Hematopoietic multipotent progenitor cell treated with erythropoietin and hydrocortisone succinate and interleukin-3 and kit ligand, for 6 days (in vitro differentiated cells): Measurements from ENCODE around the gene DNAAF8.
A peak's percentile ranks its signal among the peaks of the same experiment; 100 is the strongest.

ENCODE experiments used
- DNase-seq: peaks from one replicate; pipeline ENCODE4 v3.0.0-alpha.2; 2015

The DNAAF8 gene

DNA sequence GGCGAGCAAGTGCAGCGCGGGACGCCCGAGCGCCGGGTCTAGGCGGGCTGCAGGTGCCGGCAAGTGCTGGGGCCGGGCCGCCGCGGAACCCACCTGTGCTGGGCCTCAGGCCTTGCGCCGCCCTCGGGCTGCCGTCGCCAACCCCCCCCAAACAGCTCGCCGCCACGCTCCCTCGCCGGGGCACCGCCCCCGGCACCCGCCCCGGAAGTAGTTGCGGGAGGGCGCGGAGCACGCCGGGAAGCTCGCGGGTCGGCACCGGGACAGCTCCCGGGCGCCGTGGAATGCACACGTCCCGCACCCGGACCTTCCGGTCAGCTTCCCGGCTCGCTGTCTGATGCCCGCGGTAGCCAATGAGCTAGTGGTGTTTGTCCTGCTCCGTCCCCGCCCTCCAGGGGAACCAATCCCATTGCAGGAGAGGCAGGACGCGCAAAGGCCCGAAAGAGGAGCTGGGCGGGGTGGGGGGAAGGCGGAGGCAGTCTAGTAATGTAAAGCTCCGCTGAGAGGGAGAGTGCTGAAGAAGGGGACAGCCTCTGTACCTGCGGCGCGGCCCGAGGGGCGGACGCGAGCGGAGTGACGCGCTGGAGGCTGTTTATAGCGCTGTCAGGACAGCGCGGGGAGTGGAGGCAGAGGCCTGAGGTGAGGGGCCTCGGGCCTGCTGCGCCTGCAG is at the start of gene DNAAF8, which contains the start of gene ANKS3:
DNAAF8 (plus strand) TSS at position 475 of the 667 bp plus-strand sequence. CDS start 1,978 bp downstream, outside the sequence.
ANKS3 (minus strand) TSS at position 209 of the 667 bp plus-strand sequence. CDS start 4,122 bp downstream, outside the sequence.
- DNase-seq, result peak; percentile 98

DNA sequence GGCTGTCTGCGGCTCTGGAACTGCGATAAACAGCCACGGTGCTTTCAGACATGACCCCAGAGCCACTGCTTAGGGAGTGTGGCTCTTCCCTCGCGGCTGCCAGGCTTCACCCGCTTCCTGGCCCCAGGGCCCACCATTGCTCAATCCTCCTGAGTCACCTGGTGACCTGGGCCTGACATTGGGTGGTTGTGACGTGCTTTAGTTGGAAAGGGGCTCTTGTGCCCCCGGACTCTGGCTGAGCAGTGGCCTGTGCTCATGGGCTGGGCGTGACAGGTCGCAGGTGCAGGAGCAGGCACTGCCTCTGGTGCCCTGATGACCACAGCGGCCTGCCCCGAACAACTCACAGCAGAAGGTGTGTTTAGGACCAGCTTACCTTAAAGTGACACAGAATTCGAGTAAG is 49.6 kb upstream of the DNAAF8 start:
- DNase-seq, result no peak

DNA sequence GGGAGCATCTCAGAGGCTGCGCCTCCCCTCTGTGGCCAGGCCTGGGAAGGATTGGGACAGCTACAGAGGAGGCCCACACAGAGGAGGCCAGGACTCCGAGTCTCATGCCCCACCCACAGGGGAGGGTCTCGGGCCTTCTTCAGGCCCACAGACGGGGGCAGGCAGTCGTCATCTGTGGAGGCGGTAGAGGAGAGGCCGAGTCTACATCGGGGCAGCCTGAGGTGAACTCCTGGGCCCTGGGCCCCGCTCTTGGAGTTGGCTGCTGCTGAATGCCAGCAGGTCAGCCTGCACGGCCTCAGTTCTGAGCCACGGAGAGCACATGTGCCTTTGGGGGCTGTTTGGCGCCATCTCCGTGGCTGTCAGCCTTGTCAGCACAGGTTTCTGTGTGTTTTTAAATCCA is 49.0 kb upstream of the DNAAF8 start:
- DNase-seq, result no peak

DNA sequence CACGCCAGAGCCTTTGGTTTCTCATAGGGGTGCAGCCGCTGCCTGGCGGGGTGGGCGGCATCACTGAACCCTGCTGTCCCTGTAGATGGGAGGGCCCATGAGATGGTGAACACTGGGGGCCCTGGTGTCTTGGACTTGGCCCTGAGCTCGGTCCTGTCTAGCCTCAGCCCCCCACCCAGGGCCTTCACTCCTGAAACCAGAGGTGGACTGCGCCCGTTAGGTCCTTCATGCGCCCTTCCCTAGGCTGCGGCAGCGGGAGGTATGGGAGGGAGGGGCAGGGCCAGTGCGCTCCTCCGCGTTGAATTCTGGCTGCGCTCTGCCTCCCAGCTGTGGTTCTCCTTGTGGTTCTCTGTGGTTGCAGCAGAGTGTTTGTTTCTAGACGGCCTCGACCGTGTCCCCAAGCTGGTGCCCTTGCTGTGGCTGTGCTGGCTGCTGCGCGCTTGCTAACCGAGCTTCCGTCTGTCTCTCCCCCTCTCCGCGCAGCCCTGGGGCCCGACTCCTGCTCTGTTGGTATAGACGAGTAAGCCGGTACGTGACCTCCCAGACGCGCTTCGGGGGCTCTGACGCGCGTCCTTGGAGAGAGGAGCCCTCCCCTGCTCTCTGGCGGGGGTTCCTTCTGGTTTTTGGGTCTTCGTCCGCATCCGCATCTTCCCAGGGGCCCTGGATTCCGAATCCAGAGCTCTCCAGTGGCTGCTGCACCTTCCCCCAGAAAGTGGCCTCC is 48.4 kb upstream of the DNAAF8 start:
- no peak for DNase-seq

DNA sequence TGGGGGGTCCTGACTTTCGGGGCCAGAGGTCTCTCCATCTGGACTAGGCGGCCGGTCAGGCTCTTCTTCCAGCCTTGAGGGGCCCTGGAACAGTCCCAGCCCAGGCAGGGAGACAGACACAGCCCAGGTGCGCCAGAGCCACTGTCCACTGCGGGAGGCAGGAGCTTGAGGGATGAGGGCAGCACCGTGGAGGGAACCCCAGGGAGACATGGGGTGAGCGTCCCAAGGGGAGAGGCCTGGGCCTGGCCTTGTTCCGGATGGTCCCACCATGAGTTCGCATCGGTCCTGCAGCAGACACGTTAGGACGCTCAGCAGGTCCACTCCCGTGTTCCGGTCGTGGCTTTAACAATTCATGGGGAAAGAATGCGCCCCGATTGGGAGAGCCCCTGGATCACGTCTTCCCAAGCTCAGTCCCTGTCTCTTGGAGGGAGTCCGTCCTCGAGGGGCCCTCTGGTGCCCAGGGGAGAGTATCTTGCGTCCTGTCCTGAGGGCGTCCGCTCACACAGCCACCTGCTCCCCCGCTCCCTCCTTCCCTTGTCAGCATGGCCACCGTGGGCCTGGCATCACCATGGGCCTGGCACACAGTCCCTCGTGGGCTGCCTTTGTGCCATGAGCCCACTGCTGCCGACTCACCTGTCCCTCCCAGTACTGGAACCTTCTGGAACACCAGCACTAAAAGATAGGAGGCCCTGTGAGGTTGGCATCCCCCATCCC is 47.7 kb upstream of the DNAAF8 start:
- no peak for DNase-seq

DNA sequence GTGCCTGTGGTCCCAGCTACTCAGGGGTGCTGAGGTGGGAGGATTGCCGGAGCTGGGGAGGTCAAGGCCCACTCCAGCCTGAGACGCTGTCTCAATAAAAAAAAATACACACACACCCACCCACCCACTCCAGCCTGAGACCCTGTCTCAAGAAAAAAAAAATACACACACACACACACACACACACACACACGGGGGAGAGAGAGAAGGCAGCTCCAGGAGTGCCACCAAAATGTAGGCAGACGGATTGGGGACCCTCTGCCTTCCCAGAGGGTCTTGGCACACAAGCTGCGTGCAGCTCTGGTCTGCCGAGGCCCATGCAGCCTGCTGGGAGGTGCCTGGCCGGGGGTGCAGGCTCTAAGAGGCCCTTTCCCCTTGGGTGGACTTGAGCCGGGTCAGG is 46.9 kb upstream of the DNAAF8 start:
- no peak for DNase-seq

DNA sequence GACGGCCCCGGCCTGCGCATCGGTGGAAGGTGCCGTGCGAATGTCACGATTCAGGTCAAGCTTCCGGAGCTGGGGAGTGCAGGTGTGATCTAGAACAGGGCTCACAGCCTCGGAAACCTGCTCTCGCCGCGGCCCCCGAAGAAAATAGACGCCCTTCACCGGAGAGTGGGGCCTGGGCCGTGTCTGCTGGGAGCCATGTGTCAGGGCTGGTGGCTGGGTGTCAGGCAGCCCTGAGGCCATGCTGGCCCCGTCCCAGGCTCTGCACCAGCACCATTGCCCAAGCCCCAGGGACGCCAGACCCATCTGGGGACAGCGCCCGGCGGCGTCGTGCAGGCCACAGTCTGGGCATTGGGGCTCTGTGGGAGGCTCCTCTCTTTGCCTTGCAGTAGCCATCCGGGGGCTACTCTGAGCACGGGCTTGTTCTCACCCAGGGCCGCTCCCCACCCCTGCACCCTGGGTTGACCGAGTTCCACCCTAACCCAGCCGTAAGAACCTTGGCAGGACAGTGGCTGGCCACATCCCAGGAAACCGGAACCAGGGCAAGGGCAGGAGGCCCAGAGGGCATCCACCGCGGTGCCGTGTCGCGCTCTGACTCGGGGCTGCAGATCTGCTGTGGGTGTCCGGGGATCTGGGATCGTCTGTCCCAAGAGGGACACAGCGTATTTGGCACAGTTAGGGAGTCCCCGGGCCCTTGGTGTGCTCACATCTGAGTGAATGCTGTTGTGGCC is 46.2 kb upstream of the DNAAF8 start:
- no peak for DNase-seq

DNA sequence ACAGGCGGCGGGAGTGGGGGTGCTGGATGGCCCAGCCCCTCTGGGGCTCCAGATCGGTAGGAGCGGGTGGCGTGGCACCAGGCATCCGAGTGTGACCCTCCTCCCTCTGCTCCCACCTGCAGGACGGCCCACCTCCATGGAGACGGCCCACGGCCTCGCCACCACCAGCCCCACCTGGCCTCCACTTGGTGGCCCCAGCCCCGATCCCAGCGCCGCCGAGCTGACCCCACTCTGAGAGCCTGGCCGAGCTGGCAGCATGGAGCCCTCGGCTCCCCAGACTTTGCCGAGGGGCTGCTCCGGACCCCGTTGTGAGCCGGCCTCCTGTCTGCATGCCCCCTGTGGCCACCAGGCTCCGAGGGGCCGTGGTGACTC is 45.7 kb upstream of the DNAAF8 start:
- DNase-seq, result no peak

DNA sequence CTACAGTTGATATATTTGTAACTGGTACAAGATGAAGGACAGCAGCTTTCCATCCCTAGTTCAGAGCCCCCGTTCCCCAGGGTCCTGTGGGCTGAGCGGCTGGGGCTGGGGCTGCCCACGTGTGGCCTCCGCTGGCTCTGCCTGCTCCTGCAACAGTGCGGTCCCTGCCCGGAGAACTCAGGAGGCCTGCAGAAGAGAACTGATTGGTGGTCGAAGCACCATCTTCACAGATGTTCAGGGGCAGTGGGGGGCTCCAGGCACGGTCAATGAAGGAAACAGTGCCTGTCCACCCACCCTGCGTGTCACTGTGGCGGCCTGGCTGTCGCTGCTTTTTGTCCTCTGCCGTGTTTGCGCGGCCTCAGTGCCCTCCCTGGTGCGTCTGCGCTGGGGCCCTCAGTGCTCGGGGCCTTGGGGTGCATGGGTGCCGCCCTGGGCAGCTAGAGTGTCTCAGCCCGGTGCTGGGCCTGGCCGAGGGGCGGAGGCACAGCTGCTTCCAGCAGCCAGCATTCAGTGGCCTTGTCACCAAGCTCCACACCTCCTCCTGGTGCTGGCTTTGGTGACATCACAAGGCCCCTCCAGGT is 45.2 kb upstream of the DNAAF8 start:
- DNase-seq, result no peak

DNA sequence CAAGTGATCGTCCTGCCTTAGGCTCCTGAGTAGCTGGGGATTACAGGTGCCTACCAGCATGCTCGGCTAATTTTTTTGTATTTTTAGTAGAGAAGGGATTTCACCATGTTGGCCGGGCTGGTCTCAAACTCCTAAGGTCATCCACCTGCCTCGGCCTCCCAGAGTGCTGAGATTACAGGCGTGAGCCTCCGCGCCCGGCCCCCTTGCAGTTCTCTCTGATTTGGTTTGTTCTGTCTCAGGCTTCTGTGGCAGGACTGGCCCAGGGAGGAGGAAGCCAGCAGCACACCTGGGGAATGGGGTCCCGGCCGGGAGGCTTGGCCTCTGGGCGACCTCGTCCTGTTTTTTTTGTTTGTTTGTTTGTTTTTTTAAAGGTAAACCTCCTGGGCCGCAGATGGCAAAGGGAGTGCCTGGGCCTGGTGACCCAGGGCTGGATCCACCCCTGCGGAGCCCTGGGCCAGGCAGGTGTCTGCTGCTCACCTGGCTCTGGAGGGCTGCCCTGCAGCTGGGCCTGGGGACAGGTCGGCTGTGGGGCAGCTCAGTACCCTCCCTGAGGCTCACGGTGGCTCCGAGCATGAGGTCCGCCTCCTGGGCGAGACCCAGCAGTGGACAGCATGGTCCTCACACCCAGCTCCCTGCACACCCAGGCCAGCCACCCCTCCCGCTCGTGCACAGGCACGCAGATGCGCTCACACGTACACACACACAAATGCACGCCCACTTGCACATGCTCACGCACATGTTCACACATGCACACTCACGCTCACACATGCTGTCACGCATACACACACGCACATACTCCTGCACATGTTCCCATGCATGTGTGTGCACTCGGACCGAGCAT is 44.3 kb upstream of the DNAAF8 start:
- DNase-seq, result no peak

DNA sequence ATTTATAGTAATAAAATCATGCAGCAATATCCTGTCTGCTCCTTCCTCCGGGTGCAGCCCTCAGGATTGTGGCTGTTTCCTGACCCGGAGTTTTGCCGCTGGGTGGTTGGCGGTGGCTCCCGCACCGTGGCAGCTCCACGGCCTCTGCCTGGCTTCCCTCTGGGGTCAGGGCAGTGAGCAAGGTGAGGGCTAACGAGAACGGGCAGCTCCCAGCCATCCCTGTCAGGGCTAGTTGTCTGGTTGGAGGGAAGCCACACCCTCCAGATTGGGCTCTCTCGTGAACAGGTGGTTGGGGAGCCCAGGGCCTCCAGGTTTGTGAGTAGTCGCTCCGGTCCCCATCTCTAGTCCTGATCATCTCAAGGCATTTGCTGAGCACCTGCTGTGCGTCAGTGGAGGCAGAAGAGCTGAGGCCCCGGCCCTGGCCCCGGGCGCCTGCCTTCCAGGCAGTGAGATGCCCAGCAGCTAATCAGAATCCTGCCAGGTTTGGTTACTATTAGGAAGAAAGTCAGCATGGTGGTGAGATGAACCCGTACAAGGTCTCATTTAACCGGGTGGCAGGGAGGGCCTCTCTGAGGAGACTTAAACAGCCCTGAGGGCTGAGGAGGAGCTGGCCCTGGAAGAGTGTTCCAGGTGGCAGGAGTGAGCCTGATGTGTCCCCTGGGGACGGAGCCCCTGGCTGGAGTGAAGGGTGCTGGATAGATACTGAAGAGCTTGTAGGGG is 43.2 kb upstream of the DNAAF8 start:
- no peak for DNase-seq

DNA sequence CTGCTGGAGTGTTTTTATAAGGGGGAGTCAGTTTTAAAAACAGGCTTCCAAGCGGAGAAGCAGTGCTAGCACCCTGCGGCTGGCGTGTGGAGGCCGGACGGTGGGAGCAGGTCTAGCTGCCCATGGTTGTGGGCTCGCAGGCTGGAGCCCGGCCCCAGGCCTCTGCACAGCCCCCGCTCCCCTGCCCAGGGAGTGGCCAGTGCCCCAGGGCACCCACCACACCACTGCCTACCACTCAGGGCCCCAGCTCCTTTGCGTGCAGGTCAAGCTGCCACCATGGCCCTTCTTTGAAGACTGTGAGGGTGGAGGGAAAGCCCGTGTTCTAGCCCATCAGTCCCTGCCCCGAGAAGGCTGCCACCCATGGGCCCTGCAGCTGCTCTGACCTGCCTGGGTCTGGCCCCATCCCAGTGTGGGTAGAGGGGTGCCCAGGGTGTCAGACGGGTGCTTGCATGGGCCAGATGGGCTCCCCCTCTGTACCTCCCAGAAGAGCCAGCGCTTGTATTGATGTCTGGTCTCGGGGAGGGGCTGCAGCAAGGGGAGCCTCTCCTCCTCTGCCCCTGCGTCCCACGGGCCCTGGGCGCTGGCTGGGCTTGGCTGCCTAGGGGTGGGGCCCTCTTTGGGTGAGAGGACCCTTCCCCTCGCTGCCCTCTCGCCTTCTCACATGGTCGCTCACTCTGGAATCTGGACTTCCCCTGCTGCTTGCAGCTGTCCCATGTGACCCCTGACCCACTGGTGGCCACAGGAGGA is 42.5 kb upstream of the DNAAF8 start:
- DNase-seq, result no peak

DNA sequence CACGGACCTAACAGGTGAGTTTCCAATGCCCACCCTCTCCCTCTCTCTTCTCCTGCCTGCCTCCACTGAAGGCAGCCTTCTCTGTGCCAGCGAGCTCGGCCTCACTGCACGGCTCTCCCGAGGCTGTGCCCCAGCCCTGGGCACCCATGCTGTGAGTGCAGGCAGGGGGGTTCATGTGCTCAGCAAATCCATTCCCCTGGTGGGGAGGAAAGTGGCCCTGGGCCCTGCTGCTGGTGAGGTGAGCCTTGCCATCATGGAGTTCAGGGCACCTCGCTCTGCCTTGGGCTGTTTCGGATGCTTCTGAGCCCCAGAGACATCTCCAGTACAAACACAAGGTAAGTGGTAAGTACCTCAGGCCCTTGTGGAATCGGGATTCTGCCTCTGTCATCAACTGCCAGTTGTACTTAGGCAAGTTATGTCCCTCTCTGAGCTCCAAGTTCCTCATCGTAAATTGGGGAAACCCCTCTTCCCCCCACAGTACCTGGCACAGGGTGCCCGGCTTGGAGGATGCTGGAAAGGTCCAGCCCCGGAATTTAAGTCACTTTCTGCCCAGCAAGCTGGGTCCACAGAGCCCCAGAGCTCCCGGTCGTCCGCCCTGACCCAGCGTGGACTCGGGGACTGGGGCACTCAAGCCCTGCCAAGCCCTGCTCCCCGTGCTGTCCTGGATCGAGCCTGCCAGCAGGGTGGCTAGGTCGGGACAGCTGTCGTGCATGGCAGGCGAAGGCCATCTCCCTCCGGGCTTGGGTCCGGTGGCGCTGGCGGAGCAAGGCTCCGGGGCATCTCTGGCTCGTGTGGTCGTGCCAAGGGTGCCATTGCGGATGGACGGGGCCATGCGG is 41.7 kb upstream of the DNAAF8 start:
- DNase-seq, result peak; percentile 31

DNA sequence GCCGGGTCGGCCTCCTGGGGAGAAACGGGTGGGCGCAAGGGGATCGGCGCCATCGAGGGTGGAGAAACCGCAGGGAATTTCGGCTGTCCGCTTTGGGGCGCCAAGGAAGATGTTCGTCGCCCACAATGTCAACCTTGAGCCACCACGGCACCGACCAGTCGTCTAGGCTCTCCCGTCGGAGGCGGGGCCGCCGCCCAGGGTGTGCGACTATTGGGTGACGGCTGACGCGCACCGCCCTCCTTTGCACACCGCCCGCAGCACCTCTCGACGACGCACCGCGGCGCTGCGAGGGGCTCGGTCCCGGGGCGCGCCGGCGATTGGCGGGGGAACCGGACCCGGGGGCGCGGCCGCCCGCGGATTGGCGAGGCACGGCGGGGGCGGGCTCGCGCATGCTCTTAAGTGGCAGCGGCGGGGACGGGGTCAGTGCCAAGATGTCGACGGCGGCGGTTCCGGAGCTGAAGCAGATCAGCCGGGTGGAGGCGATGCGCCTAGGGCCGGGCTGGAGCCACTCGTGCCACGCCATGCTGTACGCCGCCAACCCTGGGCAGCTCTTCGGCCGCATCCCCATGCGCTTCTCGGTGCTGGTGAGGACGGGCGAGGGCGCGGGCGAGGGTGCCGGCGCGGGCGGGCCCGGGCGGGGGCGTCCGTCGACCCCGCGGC is 40.9 kb upstream of the DNAAF8 start, which contains the start of gene NUDT16L1:
NUDT16L1 (plus strand) TSS at position 267 of the 660 bp plus-strand sequence; CDS start at position 432, 165 bp downstream.
- peak; percentile 98 for DNase-seq

DNA sequence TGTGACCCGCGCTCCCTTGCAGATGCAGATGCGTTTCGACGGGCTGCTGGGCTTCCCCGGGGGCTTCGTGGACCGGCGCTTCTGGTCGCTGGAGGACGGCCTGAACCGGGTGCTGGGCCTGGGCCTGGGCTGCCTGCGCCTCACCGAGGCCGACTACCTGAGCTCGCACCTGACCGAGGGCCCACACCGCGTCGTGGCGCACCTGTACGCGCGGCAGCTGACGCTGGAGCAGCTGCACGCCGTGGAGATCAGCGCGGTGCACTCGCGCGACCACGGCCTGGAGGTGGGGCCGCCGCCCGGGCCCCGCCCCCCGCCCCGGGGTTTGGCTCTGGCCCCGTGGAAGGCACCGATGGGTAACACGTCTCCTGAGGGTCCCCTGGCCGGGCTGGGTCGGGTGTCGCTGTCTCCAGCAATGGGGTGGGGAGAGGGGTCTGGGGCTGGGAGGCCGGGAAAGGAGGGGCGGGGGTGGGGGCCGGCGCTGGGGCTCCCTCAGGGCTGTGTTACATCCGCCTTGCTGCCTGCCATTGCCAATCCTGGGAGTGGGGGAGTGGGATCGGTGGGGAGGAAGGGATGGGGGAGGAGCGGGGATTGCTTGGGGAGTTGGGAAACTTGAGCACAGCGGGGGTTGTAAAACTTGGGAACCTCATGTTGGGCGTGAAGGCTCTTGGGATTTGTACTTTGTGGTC is 40.2 kb upstream of the DNAAF8 start:
- DNase-seq, result peak; percentile 41

DNA sequence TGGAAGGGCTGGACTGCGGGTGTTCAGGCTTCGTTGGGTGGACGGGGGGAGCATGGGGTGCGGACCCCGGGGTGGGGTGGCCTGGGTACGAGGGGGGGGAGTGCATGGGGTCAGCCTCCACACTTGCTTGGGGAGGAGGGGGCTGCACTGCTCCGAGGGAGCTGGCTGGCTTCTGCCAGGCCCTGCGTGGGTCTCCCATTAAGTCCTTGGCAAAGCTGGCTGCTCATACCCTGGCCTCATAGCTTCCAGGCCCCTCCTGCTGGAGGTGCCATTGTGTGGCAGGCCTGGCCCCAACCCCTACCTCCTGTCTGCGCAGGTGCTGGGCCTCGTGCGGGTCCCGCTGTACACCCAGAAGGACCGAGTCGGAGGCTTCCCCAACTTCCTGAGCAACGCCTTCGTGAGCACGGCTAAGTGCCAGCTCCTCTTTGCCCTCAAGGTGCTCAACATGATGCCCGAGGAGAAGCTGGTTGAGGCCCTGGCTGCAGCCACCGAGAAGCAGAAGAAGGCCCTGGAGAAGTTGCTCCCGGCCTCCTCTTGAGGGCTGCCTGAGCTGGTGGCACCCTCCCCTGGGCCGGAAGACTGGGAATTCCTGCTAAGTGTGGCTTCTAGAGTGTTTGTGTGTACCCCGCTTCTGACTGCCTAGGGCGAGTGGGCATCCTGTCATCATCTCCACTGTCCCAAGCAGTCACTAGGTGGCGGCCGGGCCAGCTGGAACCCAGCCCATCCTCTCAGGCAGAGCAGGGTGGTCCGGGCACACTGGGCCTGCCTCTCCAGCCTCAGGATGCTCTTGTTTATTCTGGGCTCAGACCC is 39.5 kb upstream of the DNAAF8 start:
- no peak for DNase-seq
